HepG2 (cell line): ENCODE measurements around the gene FAM120AOS. TPM values are rescaled to one million over a fixed set of nuclear protein-coding genes. Genes with fewer than 3 reads are reported as not detected.
A peak's percentile ranks its signal among the peaks of the same experiment; 100 is the strongest.

Experiments used
- ATAC-seq: fragments of 200-7000 bp; cut with Tn5 transposase; 3 replicates; pipeline ENCODE4 v1.9.1; 2020; ENCODE audit warnings: mild to moderate bottlenecking, moderate library complexity
- BruUV-seq: library from RNA; stranded (reverse); fragments of 400-500 nt; replicated peaks from 2 replicates; lab custom pipeline; 2021; lab: Mats Ljungman, UMichigan
- CTCF ChIA-PET: fragments of 300-600 bp; formaldehyde crosslinking; extraction: SDS; loops from one replicate; lab custom pipeline; 2021; ENCODE audit warnings: low total read pairs, inconsistent platforms, low intra/inter-chr PET ratio; lab: Yijun Ruan, JAX
- POLR2A ChIA-PET: fragments of 350-600 bp; sonication (Branson Sonifier 250); formaldehyde crosslinking; loops from one replicate; lab custom pipeline; 2020; ENCODE audit warnings: antibody characterized with exemption, inconsistent platforms; lab: Yijun Ruan, JAX
- DNase-seq: peaks from one replicate; pipeline ENCODE4 v3.0.0-alpha.2; 2015; ENCODE audit warnings: low spot score
- FAIRE-seq: peaks from 3 replicates; lab custom pipeline; 2011; peaks lifted over from hg19 to GRCh38; lab: Jason Lieb, UNC
- H2AFZ ChIP-seq: one replicate; pipeline ENCODE4 v1.6.1; 2011; ENCODE audit warnings: low read length, inconsistent platforms
- H3K27ac ChIP-seq: fragments of 300-600 bp; 3 replicates; pipeline ENCODE4 v1.8.0; 2011; ENCODE audit warnings: mixed run types, mild to moderate bottlenecking, mixed read lengths, low read length, inconsistent platforms; ENCODE audit not compliant: insufficient read depth; ENCODE audit errors: extremely low read length
- H3K27me3 ChIP-seq, 2 experiments: fragments of 200-600 bp in 1 of 2; 2 replicates in 1 of 2; 3 replicates in 1 of 2; pipeline versions ENCODE4 v1.6.0 to v1.8.0; 2011; ENCODE audit warnings: low read length in 2 of 2, mild to moderate bottlenecking in 2 of 2, moderate library complexity in 2 of 2, inconsistent platforms in 1 of 2; ENCODE audit not compliant: insufficient read depth in 2 of 2, control insufficient read depth in 1 of 2
- H3K36me3 ChIP-seq, 2 experiments: fragments of 200-600 bp in 1 of 2; replicated peaks in 1 of 2; 2 replicates in 1 of 2; 3 replicates in 1 of 2; pipeline versions ENCODE4 v1.5.1 to v1.8.0; 2011; ENCODE audit warnings: low read length in 2 of 2, inconsistent platforms in 1 of 2; ENCODE audit not compliant: insufficient read depth in 2 of 2, control insufficient read depth in 1 of 2
- H3K4me1 ChIP-seq: 2 replicates; pipeline ENCODE4 v1.5.1; 2012; ENCODE audit warnings: low read length, inconsistent platforms; ENCODE audit not compliant: insufficient read depth
- H3K4me2 ChIP-seq: 2 replicates; pipeline ENCODE4 v1.6.0; 2011; ENCODE audit warnings: low read depth, low read length, inconsistent platforms
- H3K4me3 ChIP-seq, 3 experiments: fragments of 200-600 bp in 1 of 3; sonication (generic), shearing (Covaris generic) in 1 of 3; replicated peaks in 1 of 3; 2 replicates each; pipeline ENCODE4 v1.5.1; 2011 to 2016; ENCODE audit warnings: low read length in 3 of 3, inconsistent platforms in 2 of 3, low read depth in 2 of 3, mild to moderate bottlenecking in 2 of 3, control low read depth in 1 of 3, mixed read lengths in 1 of 3; ENCODE audit not compliant: insufficient read depth in 1 of 3
- H3K79me2 ChIP-seq: one replicate; pipeline ENCODE4 v1.6.1; 2011; ENCODE audit warnings: low read length, inconsistent platforms; ENCODE audit not compliant: insufficient read depth
- H3K9ac ChIP-seq: 2 replicates; pipeline ENCODE4 v1.6.0; 2011; ENCODE audit warnings: mild to moderate bottlenecking, low read depth, low read length, inconsistent platforms; ENCODE audit not compliant: insufficient read depth
- H3K9me3 ChIP-seq: 2 replicates; pipeline ENCODE4 v1.5.1; 2012; ENCODE audit warnings: mild to moderate bottlenecking, low read length
- H4K20me1 ChIP-seq: 2 replicates; pipeline ENCODE4 v1.6.0; 2011; ENCODE audit warnings: inconsistent platforms, mild to moderate bottlenecking, low read length, moderate library complexity; ENCODE audit not compliant: insufficient read depth
- MAF1 ChIP-seq: sonication (generic); formaldehyde crosslinking; IDR thresholded peaks from 2 replicates; pipeline ENCODE4 v1.5.0; 2020; ENCODE audit warnings: missing genetic modification reagents, borderline replicate concordance
- MAFF ChIP-seq: IDR thresholded peaks from 2 replicates; pipeline ENCODE4 v1.6.1; 2011; ENCODE audit warnings: low read depth, low read length, improper control_type of control experiment
- MAFK ChIP-seq, 2 experiments: IDR thresholded peaks in 1 of 2; conservative IDR thresholded peaks in 1 of 2; 2 replicates each; pipeline ENCODE4 v1.6.1; 2011; ENCODE audit warnings: improper control_type of control experiment in 2 of 2, low read length in 2 of 2
- POGK ChIP-seq: sonication (generic); formaldehyde crosslinking; conservative IDR thresholded peaks from 2 replicates; pipeline ENCODE4 v1.8.0; 2022; ENCODE audit warnings: mild to moderate bottlenecking, moderate library complexity, missing genetic modification reagents
- THAP8 ChIP-seq: sonication (generic); formaldehyde crosslinking; IDR thresholded peaks from 2 replicates; pipeline ENCODE4 v1.5.1; 2020; ENCODE audit warnings: missing genetic modification reagents, mild to moderate bottlenecking, borderline replicate concordance
- ZBTB21 ChIP-seq: sonication (generic); formaldehyde crosslinking; IDR thresholded peaks from 2 replicates; pipeline ENCODE4 v1.4.0; 2020; ENCODE audit warnings: missing genetic modification reagents
- ZBTB34 ChIP-seq: sonication (generic); formaldehyde crosslinking; IDR thresholded peaks from 2 replicates; pipeline ENCODE4 v1.8.0; 2022; ENCODE audit warnings: mild to moderate bottlenecking, missing genetic modification reagents
- ZBTB42 ChIP-seq: sonication (generic); formaldehyde crosslinking; IDR thresholded peaks from 2 replicates; pipeline ENCODE4 v1.5.0; 2020; ENCODE audit warnings: mild to moderate bottlenecking, missing genetic modification reagents
- WGBS: methylation state at CpG from one replicate; pipeline ENCODE4 v1.1.6; 2017; ENCODE audit warnings: low lambda C conversion rate; 5-methylcytosine and 5-hydroxymethylcytosine counted together
- in situ Hi-C: cut with HindIII; loops from 2 replicates; pipeline ENCODE4 v1.10.0; 2017; ENCODE audit warnings: low pct_unique_long_range_greater_than_20kb; ENCODE audit not compliant: extremely low pct_ligation_motif_present
- intact Hi-C: fragments of 100-400 bp; cut with micrococcal nuclease; formaldehyde crosslinking; loops from one replicate; pipeline ENCODE4 v1.10.0; 2022; ENCODE audit not compliant: unreplicated experiment
- polyA plus RNA-seq, 8 experiments: library from polyadenylated mRNA; depleted of rRNA in 3 of 8; stranded (reverse) in 7 of 8; unstranded in 1 of 8; fragments of >200 nt; fragmentation: Illumina TruSeq in 4 of 8; extraction: Trizol in 4 of 8; gene quantifications; 2 replicates each; pipeline versions ENCODE4 v1.2.1 to v1.2.3, GENCODE V29; 2011 to 2016; ENCODE audit warnings: low read depth in 4 of 8, missing spikeins in 1 of 8, mixed read lengths in 1 of 8; ENCODE audit not compliant: insufficient read depth in 1 of 8
- total RNA-seq, 5 experiments: library from RNA; depleted of rRNA; stranded (reverse); fragments of >200 nt; fragmentation: Illumina TruSeq; extraction: Trizol; gene quantifications; 2 replicates each; pipeline ENCODE4 v1.2.3, GENCODE V29; 2016; ENCODE audit warnings: low read depth in 1 of 5

The FAM120AOS gene
- total and polyA plus RNA-seq, 2 of the 13 experiments (the other 11 are each of a cell fraction or from before 2014, with no cell fraction given) = 28.2 to 34.6 TPM

GRCh38 chr9:93434056-93434455 is 19.3 kb downstream of the FAM120AOS start:
- DNase-seq (no peak), FAIRE-seq (no peak), ATAC-seq (no peak)
- Histone ChIP-seq H4K20me1 (no peaks in the 10 kb centered on the region), H3K9ac (no peak overlapping the region), H3K27me3 (no peaks in the 10 kb centered on the region), H3K9me3 (no peaks in the 10 kb centered on the region), H3K79me2 (no peaks in the 10 kb centered on the region), H2AFZ (no peak overlapping the region), H3K4me2 (no peak overlapping the region), H3K27ac (no peak overlapping the region), H3K4me1 (peaks cover 17% of the 10 kb centered on the region), H3K36me3 (no peaks in the 10 kb centered on the region), H3K4me3 (no peak overlapping the region)
- CTCF ChIA-PET = no interaction called here
- no TSS peak for BruUV-seq
- POLR2A ChIA-PET = no interaction called here
- in situ Hi-C loops (loop anchor here (25.0 kb wide), 1 partner anchor 272 kb away; no protein-coding TSS in a partner anchor), intact Hi-C loops (no loop called here)
- 97% methylated on average over 3 of the region's 3 CpGs for WGBS
- TF ChIP-seq POGK (CRISPR knock-in tag) (no peak), MAFK (conservative IDR thresholded peaks at IDR 0.05 in 1 of 2, IDR thresholded peaks at IDR 0.05 in 1 of 2; ENCODE audit: low read length in 2 of 2) (peak; percentile 70 to 83), MAFF (peak; percentile 66)

GRCh38 chr9:93432964-93433363 is 20.4 kb downstream of the FAM120AOS start:
- H3K9ac ChIP-seq = no peak overlapping the region
- H4K20me1 ChIP-seq = no peaks in the 10 kb centered on the region
- ChIA-PET POLR2A (no interaction called here), CTCF (no interaction called here)
- DNase-seq (no peak), ATAC-seq (no peak), FAIRE-seq (no peak)
- TF ChIP-seq ZBTB34 (CRISPR knock-in tag) (no peak), ZBTB42 (no peak), ZBTB21 (CRISPR knock-in tag) (no peak), THAP8 (CRISPR knock-in tag) (no peak), MAF1 (no peak)
- H3K4me3 ChIP-seq = no peak overlapping the region
- no peaks in the 10 kb centered on the region for H3K27me3 ChIP-seq
- no TSS peak for BruUV-seq
- no peaks in the 10 kb centered on the region for H3K36me3 ChIP-seq
- H3K79me2 ChIP-seq = no peaks in the 10 kb centered on the region
- no peak overlapping the region for H3K4me2 ChIP-seq
- no peaks in the 10 kb centered on the region for H3K9me3 ChIP-seq
- no peak overlapping the region for H2AFZ ChIP-seq
- intact Hi-C loops (no loop called here), in situ Hi-C loops (loop anchor here (25.0 kb wide), 1 partner anchor 271 kb away; no protein-coding TSS in a partner anchor)
- WGBS = 0% methylated on average over 1 of the region's 1 CpG
- H3K27ac ChIP-seq = no peak overlapping the region
- peaks cover 17% of the 10 kb centered on the region for H3K4me1 ChIP-seq
